Nephron progenitor cell (in vitro differentiated cells): Measurements from ENCODE around the gene ATAD5.

Experiments used
- DNase-seq: peaks from one replicate; pipeline ENCODE4 v3.0.0; 2021
- H3K27ac Mint-ChIP-seq: 2 replicates; pipeline ENCODE4 v1.8.0; 2021; ENCODE audit warnings: mild to moderate bottlenecking, moderate library complexity, mixed read lengths
- H3K27me3 Mint-ChIP-seq: 2 replicates; pipeline ENCODE4 v1.8.0; 2021; ENCODE audit warnings: mild to moderate bottlenecking, low read depth, mixed read lengths; ENCODE audit not compliant: poor library complexity
- H3K36me3 Mint-ChIP-seq: 2 replicates; pipeline ENCODE4 v1.8.0; 2021; ENCODE audit warnings: low read depth, mixed read lengths
- H3K4me1 Mint-ChIP-seq: 2 replicates; pipeline ENCODE4 v1.8.0; 2021; ENCODE audit warnings: mixed read lengths
- H3K4me3 Mint-ChIP-seq: 2 replicates; pipeline ENCODE4 v1.8.0; 2021; ENCODE audit warnings: mild to moderate bottlenecking, moderate library complexity, mixed read lengths
- H3K9me3 Mint-ChIP-seq: 2 replicates; pipeline ENCODE4 v1.8.0; 2021; ENCODE audit warnings: mild to moderate bottlenecking, moderate library complexity, mixed read lengths
- TF ChIP-seq, protein P1 (sequence below): fragments of 200-600 bp; sonication (generic); IDR thresholded peaks from 2 replicates; pipeline ENCODE4 v1.5.0; 2021; ENCODE audit warnings: antibody characterized with exemption

The ATAD5 gene

DNA sequence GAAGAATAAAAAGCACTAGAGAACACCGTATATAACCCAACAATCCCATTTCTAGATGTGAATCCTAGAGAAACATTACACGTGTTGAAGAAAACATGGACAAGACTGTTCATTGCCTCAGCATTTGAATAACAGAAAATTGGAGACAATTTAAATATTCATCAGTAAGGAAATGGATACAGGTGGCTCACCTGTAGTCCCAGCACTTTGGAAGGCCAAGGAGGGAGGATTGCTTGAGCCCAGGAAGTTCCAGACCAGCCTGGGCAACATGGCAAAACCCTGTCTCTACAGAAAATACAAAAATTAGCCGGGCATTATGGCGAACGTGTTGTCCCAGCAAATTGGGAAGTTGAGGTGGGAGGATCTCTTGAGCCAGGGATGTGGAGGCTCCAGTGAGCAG lies 2.7 kb upstream of the ATAD5 start:
- Mint-ChIP-seq H3K27ac (no peak overlapping the region), H3K36me3 (peaks cover under 1% of the 10 kb centered on the region), H3K9me3 (no peaks in the 10 kb centered on the region), H3K27me3 (no peaks in the 10 kb centered on the region), H3K4me1 (peaks cover 33% of the 10 kb centered on the region), H3K4me3 (no peak overlapping the region)
- TF ChIP-seq, protein P1, sequence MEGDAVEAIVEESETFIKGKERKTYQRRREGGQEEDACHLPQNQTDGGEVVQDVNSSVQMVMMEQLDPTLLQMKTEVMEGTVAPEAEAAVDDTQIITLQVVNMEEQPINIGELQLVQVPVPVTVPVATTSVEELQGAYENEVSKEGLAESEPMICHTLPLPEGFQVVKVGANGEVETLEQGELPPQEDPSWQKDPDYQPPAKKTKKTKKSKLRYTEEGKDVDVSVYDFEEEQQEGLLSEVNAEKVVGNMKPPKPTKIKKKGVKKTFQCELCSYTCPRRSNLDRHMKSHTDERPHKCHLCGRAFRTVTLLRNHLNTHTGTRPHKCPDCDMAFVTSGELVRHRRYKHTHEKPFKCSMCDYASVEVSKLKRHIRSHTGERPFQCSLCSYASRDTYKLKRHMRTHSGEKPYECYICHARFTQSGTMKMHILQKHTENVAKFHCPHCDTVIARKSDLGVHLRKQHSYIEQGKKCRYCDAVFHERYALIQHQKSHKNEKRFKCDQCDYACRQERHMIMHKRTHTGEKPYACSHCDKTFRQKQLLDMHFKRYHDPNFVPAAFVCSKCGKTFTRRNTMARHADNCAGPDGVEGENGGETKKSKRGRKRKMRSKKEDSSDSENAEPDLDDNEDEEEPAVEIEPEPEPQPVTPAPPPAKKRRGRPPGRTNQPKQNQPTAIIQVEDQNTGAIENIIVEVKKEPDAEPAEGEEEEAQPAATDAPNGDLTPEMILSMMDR: no peak
- no peak for DNase-seq

DNA sequence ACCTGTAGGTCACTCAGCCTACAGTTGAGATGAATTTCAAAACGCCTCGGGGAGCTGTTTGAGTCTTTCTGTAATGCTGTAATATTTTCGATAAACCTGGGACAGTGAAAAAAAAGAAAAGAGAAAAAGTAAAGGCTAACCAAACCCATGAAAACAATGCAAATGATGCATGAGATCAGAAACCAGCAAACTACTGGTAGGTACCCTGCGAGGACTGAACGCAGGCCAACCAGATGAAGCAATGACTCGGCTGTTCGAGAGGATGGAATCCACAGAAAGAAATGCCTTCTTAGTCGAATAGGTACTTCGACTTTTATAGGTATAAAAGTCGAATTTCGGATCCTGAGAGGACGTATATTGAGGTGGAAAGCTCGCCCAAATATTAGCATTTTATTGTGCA lies 509 bp upstream of the ATAD5 start:
- Mint-ChIP-seq H3K27ac (no peak overlapping the region), H3K9me3 (no peaks in the 10 kb centered on the region), H3K4me3 (peak overlapping the region; percentile 98), H3K4me1 (peaks cover 30% of the 10 kb centered on the region), H3K36me3 (peaks cover 21% of the 10 kb centered on the region), H3K27me3 (no peaks in the 10 kb centered on the region)
- TF ChIP-seq, protein P1: no peak
- no peak for DNase-seq

DNA sequence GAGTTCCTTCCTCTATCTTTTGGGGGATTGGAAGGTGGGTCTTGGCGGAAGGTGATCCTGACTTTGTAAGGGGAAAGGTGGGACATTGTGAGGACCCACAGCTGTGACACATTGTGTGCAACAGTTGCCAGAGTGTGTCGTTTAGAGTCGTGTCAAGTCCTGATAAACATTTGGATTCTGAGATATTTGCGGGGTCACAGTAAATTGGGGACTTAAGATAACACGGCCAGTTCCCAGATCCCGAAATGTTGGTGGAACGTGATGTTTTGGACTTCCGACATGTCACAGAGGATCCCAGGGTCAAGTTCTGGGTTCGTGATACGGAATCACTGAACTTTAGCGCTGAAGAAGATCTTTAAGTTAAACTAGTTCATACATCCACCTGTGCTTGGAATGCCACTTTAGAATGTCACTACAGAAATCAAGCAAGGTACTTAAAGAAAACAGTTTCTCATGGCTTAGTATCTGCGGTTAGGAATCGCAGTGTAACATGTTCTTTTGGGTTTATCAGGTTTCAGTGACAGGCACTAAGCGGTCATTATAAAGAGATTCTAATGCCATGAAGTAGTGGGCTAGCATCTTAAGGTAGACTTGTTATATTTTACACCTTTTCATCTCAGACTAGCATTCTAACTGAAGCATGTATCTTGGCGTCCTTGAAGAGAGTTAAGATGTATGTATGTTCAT lies 815 bp downstream of the ATAD5 start:
- peak overlapping the region; percentile 94 for H3K27ac Mint-ChIP-seq
- H3K4me1 Mint-ChIP-seq: peaks cover 30% of the 10 kb centered on the region
- TF ChIP-seq, protein P1: no peak
- peak overlapping the region; percentile 98 for H3K4me3 Mint-ChIP-seq
- H3K9me3 Mint-ChIP-seq: no peaks in the 10 kb centered on the region
- peaks cover 32% of the 10 kb centered on the region for H3K36me3 Mint-ChIP-seq
- no peaks in the 10 kb centered on the region for H3K27me3 Mint-ChIP-seq
- no peak for DNase-seq

DNA sequence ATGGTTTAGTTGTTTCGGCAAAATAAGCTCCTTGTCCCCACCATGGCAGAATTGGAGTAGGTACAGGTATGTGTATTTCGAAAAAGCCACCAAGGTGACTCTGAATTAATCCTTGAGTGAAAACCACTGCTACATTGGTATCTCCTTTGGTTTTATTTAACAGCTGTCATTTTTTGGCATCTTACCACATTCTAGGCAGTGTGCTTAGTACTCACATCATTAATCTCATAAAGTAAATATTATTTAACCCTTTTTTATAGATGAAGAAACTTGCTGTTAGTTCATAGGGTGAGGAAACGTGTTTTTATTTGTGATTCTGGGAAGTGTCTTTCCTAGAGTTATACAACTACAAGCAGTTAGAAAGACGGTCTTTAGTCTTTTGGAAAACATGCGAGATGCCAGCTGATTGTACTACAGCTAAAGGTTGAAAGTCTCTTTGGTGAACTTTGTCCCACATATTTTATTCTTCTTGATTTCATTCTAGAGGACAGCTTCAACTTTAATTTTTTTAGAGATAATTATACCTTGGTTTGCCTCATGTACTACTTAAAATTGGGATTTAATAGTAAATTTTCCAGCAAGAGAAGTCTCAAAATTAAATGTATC lies 6.5 kb downstream of the ATAD5 start:
- TF ChIP-seq, protein P1: no peak
- no peak overlapping the region for H3K27ac Mint-ChIP-seq
- H3K4me1 Mint-ChIP-seq: peaks cover 1% of the 10 kb centered on the region

DNA sequence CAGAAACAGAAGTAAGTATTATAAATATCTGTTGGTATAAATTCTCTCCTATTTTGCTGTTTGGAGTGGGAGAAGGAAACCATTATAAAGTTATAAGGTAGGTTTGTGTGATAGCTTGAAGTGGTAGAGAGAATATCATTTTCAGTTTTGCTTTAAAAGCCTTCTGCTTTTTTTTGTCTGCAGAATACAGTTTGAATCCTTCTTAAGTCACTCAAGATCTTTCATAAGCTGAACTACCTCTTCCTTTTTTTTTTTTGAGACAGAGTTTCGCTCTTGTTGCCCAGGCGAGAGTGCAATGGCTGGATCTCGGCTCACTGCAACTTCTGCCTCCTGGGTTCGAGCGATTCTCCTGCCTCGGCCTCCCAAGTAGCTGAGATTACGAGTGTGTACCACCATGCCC lies 9.0 kb downstream of the ATAD5 start:
- TF ChIP-seq, protein P1: no peak
- peaks cover 74% of the 10 kb centered on the region for H3K36me3 Mint-ChIP-seq
- no peak overlapping the region for H3K27ac Mint-ChIP-seq
- H3K4me3 Mint-ChIP-seq: no peak overlapping the region
- no peaks in the 10 kb centered on the region for H3K9me3 Mint-ChIP-seq
- DNase-seq: no peak
- H3K4me1 Mint-ChIP-seq: no peaks in the 10 kb centered on the region
- H3K27me3 Mint-ChIP-seq: no peaks in the 10 kb centered on the region

More for the DNA sequence above, 6.5 kb downstream of the ATAD5 start:
- Mint-ChIP-seq H3K36me3 (peaks cover 77% of the 10 kb centered on the region), H3K4me3 (no peak overlapping the region), H3K27me3 (no peaks in the 10 kb centered on the region), H3K9me3 (no peaks in the 10 kb centered on the region)
- no peak for DNase-seq

DNA sequence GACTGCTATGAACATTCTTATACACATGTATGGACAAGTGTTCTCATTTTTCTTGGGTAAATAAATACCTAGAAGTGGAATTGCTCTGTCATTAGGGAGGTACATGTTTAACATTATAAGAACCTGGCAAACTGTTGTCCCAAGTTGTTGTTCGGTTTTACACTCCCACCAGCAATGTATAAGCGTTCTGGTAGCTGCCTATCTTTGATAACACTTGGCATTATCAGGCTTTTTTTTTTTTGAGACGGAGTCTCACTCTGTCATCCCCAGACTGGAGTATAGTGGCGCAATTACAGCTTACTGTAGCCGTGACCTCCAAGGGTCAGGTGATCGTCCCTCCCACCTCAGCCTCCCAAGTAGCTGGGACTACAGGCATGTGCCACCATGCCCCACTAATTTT lies 16.3 kb downstream of the ATAD5 start:
- no peak overlapping the region for H3K4me3 Mint-ChIP-seq
- no peak for DNase-seq
- peaks cover 64% of the 10 kb centered on the region for H3K36me3 Mint-ChIP-seq
- no peaks in the 10 kb centered on the region for H3K9me3 Mint-ChIP-seq
- no peaks in the 10 kb centered on the region for H3K27me3 Mint-ChIP-seq
- TF ChIP-seq, protein P1: no peak
- H3K4me1 Mint-ChIP-seq: no peaks in the 10 kb centered on the region
- no peak overlapping the region for H3K27ac Mint-ChIP-seq
